Hepatocyte (in vitro differentiated cells): ENCODE results near the gene COL5A1. TPM values are rescaled to one million over a fixed set of nuclear protein-coding genes. Genes with fewer than 3 reads are reported as not detected.

Experiments used
- DNase-seq: peaks from one replicate; pipeline ENCODE4 v3.0.0-alpha.2; 2016; ENCODE audit warnings: low spot score
- H2AFZ ChIP-seq: fragments of 200-600 bp; sonication (generic); 2 replicates; pipeline ENCODE4 v1.6.0; 2016; ENCODE audit warnings: antibody characterized with exemption, mild to moderate bottlenecking
- H3K27ac ChIP-seq: fragments of 200-600 bp; sonication (generic); 2 replicates; pipeline ENCODE4 v1.5.1; 2016; ENCODE audit warnings: mild to moderate bottlenecking
- H3K27me3 ChIP-seq: fragments of 200-600 bp; sonication (generic); 2 replicates; pipeline ENCODE4 v1.6.1; 2016
- H3K36me3 ChIP-seq: fragments of 200-600 bp; sonication (generic); replicated peaks from 2 replicates; pipeline ENCODE4 v1.5.1; 2016; ENCODE audit warnings: low read depth; ENCODE audit not compliant: insufficient read depth
- H3K4me1 ChIP-seq: fragments of 200-600 bp; sonication (generic); 2 replicates; pipeline ENCODE4 v1.5.1; 2016; ENCODE audit warnings: mild to moderate bottlenecking, moderate library complexity; ENCODE audit not compliant: insufficient read depth
- H3K4me2 ChIP-seq: fragments of 200-600 bp; sonication (generic); 2 replicates; pipeline ENCODE4 v1.6.0; 2016
- H3K4me3 ChIP-seq: fragments of 200-600 bp; sonication (generic); 2 replicates; pipeline ENCODE4 v1.5.1; 2016; ENCODE audit warnings: mild to moderate bottlenecking
- H3K79me2 ChIP-seq: fragments of 200-600 bp; sonication (generic); 2 replicates; pipeline ENCODE4 v1.6.0; 2017; ENCODE audit warnings: mild to moderate bottlenecking
- H3K9me2 ChIP-seq: fragments of 200-600 bp; sonication (generic); replicated peaks from 2 replicates; pipeline ENCODE4 v1.6.0; 2017; ENCODE audit warnings: mild to moderate bottlenecking; ENCODE audit not compliant: insufficient read depth
- H3K9me3 ChIP-seq: fragments of 200-600 bp; sonication (generic); 2 replicates; pipeline ENCODE4 v1.5.1; 2016; ENCODE audit warnings: low read depth, mild to moderate bottlenecking
- H4K20me1 ChIP-seq: fragments of 200-600 bp; sonication (generic); 2 replicates; pipeline ENCODE4 v1.6.0; 2016; ENCODE audit warnings: mild to moderate bottlenecking; ENCODE audit not compliant: insufficient read depth, poor library complexity, severe bottlenecking
- EZH2 ChIP-seq: fragments of 200-600 bp; sonication (generic); IDR thresholded peaks from 2 replicates; pipeline ENCODE4 v1.6.1; 2016; ENCODE audit warnings: antibody characterized with exemption, mild to moderate bottlenecking, borderline replicate concordance
- EZH2phosphoT487 ChIP-seq: fragments of 200-600 bp; sonication (generic); IDR thresholded peaks from one replicate; pipeline ENCODE4 v1.6.1; 2018; ENCODE audit warnings: antibody characterized with exemption, mild to moderate bottlenecking, low read depth, moderate library complexity; ENCODE audit not compliant: unreplicated experiment, severe bottlenecking
- WGBS: methylation state at CpG from one replicate; pipeline ENCODE4 v1.1.6; 2016; ENCODE audit warnings: low lambda C conversion rate; ENCODE audit errors: missing lambda C conversion rate; 5-methylcytosine and 5-hydroxymethylcytosine counted together
- polyA plus RNA-seq: library from polyadenylated mRNA; unstranded; fragments of >200 nt; fragmentation: Nextera tagmentation; extraction: Ambion mirVana; gene quantifications from 2 replicates; pipeline ENCODE4 v1.2.1, GENCODE V29; 2016
- total RNA-seq: library from RNA; depleted of rRNA; stranded (reverse); fragments of >200 nt; gene quantifications from 2 replicates; pipeline ENCODE4 v1.2.3, GENCODE V29; 2014
- TF ChIP-seq, protein P1 (sequence below): fragments of 200-600 bp; sonication (generic); IDR thresholded peaks from 2 replicates; pipeline ENCODE4 v1.5.1; 2016; ENCODE audit warnings: antibody characterized with exemption, mild to moderate bottlenecking; ENCODE audit not compliant: poor library complexity

The COL5A1 gene
- total and polyA plus RNA-seq, 2 experiments from 2014 or later, result 342 to 347 TPM

DNA sequence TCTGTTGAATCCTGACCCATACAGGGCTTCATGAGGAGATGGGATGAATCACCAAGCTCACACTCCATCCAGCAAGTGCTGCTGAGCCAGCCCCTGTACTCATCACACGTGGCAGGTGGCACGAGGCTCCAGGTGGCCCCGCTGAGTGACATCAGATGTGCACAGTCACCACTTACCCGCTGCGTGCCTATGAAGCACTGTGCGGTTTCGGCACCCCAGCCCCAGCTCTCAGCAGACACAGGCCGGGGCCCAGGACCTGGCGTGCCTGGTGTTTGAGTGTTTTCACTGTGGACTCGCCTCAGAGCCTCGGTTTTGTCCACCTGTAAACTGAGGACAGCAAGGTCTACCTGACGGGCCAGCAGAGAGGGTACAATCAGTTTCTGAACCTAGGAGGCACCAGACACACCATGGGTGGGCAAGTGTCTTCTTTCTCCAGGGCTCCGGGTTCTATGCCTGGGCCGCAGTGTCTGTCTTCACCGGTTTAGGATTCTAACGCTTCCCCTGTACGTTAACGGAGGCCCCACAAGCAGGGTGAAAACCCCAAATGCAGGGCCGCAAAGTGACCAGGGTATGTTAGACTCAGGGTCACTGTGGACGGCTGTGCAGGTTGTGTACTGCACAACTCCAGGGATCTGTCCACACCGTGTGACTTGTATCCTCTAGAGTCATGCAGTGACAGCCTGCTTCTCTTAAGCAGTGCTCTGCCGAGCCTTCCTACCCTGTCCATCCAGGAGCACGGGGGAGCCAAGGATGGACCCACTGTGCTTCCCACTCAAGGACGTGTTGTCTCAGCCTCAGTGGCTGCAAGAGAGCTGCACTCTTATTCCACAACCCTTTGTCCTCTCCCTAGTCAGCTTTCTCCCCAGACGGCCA lies 44.3 kb upstream of the COL5A1 start:
- no peak overlapping the region for H3K4me2 ChIP-seq
- H3K4me1 ChIP-seq, result peaks cover 22% of the 10 kb centered on the region
- no peaks in the 10 kb centered on the region for H4K20me1 ChIP-seq
- WGBS, result 91% methylated on average over 24 of the region's 25 CpGs
- H3K36me3 ChIP-seq, result no peaks in the 10 kb centered on the region
- H3K9me2 ChIP-seq, result no peaks in the 10 kb centered on the region
- no peak overlapping the region for H3K27ac ChIP-seq
- H3K9me3 ChIP-seq, result no peaks in the 10 kb centered on the region
- DNase-seq, result no peak
- no peak for TF ChIP-seq EZH2phosphoT487
- TF ChIP-seq, protein P1, sequence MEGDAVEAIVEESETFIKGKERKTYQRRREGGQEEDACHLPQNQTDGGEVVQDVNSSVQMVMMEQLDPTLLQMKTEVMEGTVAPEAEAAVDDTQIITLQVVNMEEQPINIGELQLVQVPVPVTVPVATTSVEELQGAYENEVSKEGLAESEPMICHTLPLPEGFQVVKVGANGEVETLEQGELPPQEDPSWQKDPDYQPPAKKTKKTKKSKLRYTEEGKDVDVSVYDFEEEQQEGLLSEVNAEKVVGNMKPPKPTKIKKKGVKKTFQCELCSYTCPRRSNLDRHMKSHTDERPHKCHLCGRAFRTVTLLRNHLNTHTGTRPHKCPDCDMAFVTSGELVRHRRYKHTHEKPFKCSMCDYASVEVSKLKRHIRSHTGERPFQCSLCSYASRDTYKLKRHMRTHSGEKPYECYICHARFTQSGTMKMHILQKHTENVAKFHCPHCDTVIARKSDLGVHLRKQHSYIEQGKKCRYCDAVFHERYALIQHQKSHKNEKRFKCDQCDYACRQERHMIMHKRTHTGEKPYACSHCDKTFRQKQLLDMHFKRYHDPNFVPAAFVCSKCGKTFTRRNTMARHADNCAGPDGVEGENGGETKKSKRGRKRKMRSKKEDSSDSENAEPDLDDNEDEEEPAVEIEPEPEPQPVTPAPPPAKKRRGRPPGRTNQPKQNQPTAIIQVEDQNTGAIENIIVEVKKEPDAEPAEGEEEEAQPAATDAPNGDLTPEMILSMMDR, result no peak
- TF ChIP-seq EZH2, result no peak
- H2AFZ ChIP-seq, result no peak overlapping the region
- no peaks in the 10 kb centered on the region for H3K79me2 ChIP-seq
- H3K27me3 ChIP-seq, result peaks cover 4% of the 10 kb centered on the region
- no peak overlapping the region for H3K4me3 ChIP-seq

DNA sequence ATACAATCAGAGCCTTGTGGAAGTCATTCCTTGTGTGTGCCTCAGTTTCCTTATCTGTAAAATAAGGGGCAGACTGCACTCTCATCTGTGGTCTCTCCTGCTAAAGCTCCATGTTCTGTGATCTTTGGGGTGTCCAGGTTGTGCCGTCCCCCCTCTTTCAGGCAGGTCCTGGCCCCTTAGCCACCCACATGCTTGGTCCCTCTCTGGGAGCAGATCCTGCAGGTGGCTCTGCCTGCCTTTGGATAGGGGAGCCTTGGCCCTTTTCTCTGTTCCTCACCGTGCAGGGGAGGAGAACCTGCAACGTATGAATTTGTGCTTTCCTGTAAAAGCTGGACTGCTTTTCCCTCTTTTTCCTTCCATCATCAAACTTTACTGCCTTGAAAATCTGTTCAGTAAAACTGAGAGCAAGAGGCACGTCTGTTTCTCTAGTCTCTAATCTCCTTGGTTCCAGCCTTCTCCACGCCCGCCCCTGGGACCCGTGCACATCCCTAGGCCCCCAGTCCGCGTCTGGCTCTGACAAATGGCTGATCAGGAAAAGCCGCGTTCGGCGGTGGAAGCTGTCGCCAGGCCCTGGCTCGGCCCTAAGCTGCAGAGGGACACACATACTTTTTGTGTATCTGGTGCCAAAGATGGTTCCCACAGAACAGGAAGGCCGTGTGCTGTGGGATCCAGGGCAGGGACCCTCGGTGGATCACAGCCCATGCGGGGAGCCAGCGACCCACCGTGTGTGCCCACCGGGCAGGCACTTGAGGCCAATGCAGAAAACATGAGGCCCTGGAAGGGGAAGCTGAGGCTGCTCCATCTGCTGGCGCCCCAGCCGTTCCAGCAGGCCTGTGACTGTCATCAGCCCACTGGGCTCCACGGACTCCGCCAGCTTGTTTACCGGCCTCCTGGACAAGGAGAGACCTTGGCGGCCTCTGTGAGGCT lies 43.4 kb upstream of the COL5A1 start:
- TF ChIP-seq EZH2phosphoT487 (no peak), EZH2 (no peak)
- TF ChIP-seq, protein P1, result no peak
- H3K4me2 ChIP-seq, result no peak overlapping the region
- peak; percentile 62 for DNase-seq

DNA sequence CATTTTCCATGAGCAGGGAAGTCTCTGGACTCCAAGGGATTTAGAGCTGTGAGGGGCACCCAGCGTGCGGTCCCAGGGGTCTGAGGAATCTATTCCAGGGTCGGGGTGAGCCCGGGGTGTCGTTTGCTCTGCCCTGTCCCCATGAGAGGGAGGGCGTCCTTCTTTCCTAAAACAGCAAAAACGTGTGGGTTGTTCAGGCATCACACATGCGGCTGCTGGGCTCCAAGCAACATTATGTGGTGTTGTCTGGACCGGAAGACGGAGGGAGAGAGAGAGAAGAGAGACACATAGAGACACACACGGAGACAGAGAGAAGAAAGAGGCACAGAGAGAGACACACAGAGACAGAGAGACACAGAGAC lies 42.7 kb upstream of the COL5A1 start:
- no peak for DNase-seq
- H3K4me1 ChIP-seq, result peaks cover 18% of the 10 kb centered on the region
- H3K27ac ChIP-seq, result peak overlapping the region; percentile 82
- no peaks in the 10 kb centered on the region for H3K9me2 ChIP-seq
- H2AFZ ChIP-seq, result no peak overlapping the region
- H3K4me3 ChIP-seq, result no peak overlapping the region
- no peaks in the 10 kb centered on the region for H3K9me3 ChIP-seq
- TF ChIP-seq EZH2, result no peak
- H3K4me2 ChIP-seq, result no peak overlapping the region
- no peaks in the 10 kb centered on the region for H3K79me2 ChIP-seq
- WGBS, result 76% methylated on average over 11 of the region's 11 CpGs
- no peaks in the 10 kb centered on the region for H4K20me1 ChIP-seq
- H3K36me3 ChIP-seq, result no peaks in the 10 kb centered on the region
- H3K27me3 ChIP-seq, result peaks cover 4% of the 10 kb centered on the region

More for the DNA sequence above, 43.4 kb upstream of the COL5A1 start:
- H3K9me3 ChIP-seq, result no peaks in the 10 kb centered on the region
- H3K4me1 ChIP-seq, result peaks cover 18% of the 10 kb centered on the region
- H3K9me2 ChIP-seq, result no peaks in the 10 kb centered on the region
- no peak overlapping the region for H3K4me3 ChIP-seq
- H3K79me2 ChIP-seq, result no peaks in the 10 kb centered on the region
- WGBS, result 65% methylated on average over 27 of the region's 27 CpGs
- no peak overlapping the region for H2AFZ ChIP-seq
- H3K27ac ChIP-seq, result peak overlapping the region; percentile 82
- no peaks in the 10 kb centered on the region for H4K20me1 ChIP-seq
- peaks cover 4% of the 10 kb centered on the region for H3K27me3 ChIP-seq
- H3K36me3 ChIP-seq, result no peaks in the 10 kb centered on the region

DNA sequence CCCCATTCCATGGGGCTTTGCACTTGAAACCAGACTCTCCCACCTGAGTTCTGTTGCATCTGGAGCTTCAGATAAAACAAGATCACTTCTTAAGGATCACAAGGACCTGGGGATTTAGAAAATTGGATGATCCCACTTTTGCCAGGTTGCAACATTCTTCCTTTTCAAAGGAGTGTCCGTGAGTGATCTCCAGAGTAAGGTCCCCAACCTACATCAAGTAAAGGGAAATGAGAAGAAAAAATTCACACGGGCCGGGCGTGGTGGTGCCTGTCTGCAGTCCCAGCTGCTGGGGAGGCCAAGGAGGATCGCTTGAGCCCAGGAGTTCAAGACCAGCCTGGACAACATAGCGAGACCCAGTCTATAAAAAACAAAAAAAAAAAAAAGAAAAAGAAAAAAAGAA lies 41.2 kb upstream of the COL5A1 start:
- Histone ChIP-seq H3K27me3 (peaks cover 4% of the 10 kb centered on the region), H3K4me2 (no peak overlapping the region), H4K20me1 (no peaks in the 10 kb centered on the region), H3K9me3 (no peaks in the 10 kb centered on the region), H3K27ac (no peak overlapping the region), H3K36me3 (no peaks in the 10 kb centered on the region), H3K4me1 (peaks cover 18% of the 10 kb centered on the region), H3K9me2 (no peaks in the 10 kb centered on the region), H2AFZ (no peak overlapping the region), H3K79me2 (no peaks in the 10 kb centered on the region), H3K4me3 (no peak overlapping the region)
- DNase-seq, result no peak
- TF ChIP-seq, protein P1, result no peak
- TF ChIP-seq EZH2 (no peak), EZH2phosphoT487 (no peak)
- whole genome bisulfite sequencing, result 86% methylated on average over 6 of the region's 6 CpGs
